A204.1 (cell line): ENCODE data around the gene NENF.
"Not testable (repeated sequence)": the region's sequence is repeated elsewhere in the genome, so short reads cannot be mapped to it uniquely, and the experiment has no call there.

Experiments
- FAIRE-seq: peaks from 2 replicates; lab custom pipeline; 2012; peaks lifted over from hg19 to GRCh38; lab: Jason Lieb, UNC

NENF gene

GRCh38 chr1:212460376-212460775 lies 27.7 kb downstream of the NENF start:
- FAIRE-seq = no peak

- no peak for FAIRE-seq
These were observed 29.4 kb downstream of the NENF start for GRCh38 chr1:212461916-212462660.

GRCh38 chr1:212463565-212464285 lies 31.0 kb downstream of the NENF start:
- FAIRE-seq = no peak

- no peak for FAIRE-seq
These were observed 32.6 kb downstream of the NENF start for GRCh38 chr1:212465311-212465710.

GRCh38 chr1:212466437-212466836 lies 33.7 kb downstream of the NENF start:
- no peak for FAIRE-seq

GRCh38 chr1:212466898-212467650 lies 34.4 kb downstream of the NENF start:
- no peak for FAIRE-seq

GRCh38 chr1:212467843-212468482 lies 35.2 kb downstream of the NENF start:
- FAIRE-seq = no peak

GRCh38 chr1:212470059-212470458 lies 37.3 kb downstream of the NENF start:
- no peak for FAIRE-seq

- no peak for FAIRE-seq
These were observed 38.6 kb downstream of the NENF start for GRCh38 chr1:212471286-212471685.

- FAIRE-seq = no peak
These were observed 39.4 kb downstream of the NENF start for GRCh38 chr1:212471891-212472675.

GRCh38 chr1:212473729-212474128 lies 41.0 kb downstream of the NENF start:
- FAIRE-seq = no peak

GRCh38 chr1:212475151-212475550 lies 42.4 kb downstream of the NENF start:
- no peak for FAIRE-seq

- FAIRE-seq = not testable (repeated sequence)
These were observed 43.1 kb downstream of the NENF start for GRCh38 chr1:212475831-212476230.

- FAIRE-seq = peak; percentile 55
These were observed 44.4 kb downstream of the NENF start for GRCh38 chr1:212477014-212477679.

- FAIRE-seq = no peak
These were observed 45.2 kb downstream of the NENF start for GRCh38 chr1:212477680-212478466.

- FAIRE-seq = no peak
These were observed 45.8 kb downstream of the NENF start for GRCh38 chr1:212478467-212479025.

- FAIRE-seq = no peak
These were observed 46.5 kb downstream of the NENF start for GRCh38 chr1:212479188-212479587.

GRCh38 chr1:212480711-212481437 lies 48.2 kb downstream of the NENF start:
- FAIRE-seq = not testable (repeated sequence)

- no peak for FAIRE-seq
These were observed 48.7 kb downstream of the NENF start for GRCh38 chr1:212481438-212481767.
